ENCODE measurements around the gene UBE2J2. TPM values are rescaled to one million over a fixed set of nuclear protein-coding genes. Genes with fewer than 3 reads are reported as not detected.

UBE2J2 gene
- total RNA-seq, 2 donors from 2014 or later, result 69.9 to 72.7 TPM

GRCh38 chr1:1228596-1229321, 44.9 kb downstream of the UBE2J2 start:
- no peak overlapping the region for H3K4me3 Mint-ChIP-seq
- no peak for TF ChIP-seq CTCF (conservative IDR thresholded peaks at IDR 0.05)
- no peak overlapping the region for H3K27ac ChIP-seq (ENCODE audit: low read depth, low read length)
- 91 to 97% methylated on average over 23 to 28 of the region's 28 CpGs for WGBS, 2 experiments (ENCODE audit: insufficient coverage in 1 of 2, insufficient read length in 1 of 2)
- peaks cover 21% of the 10 kb centered on the region for H3K36me3 ChIP-seq (ENCODE audit: control insufficient read depth, insufficient read depth, low read length)
- H3K9me3 ChIP-seq (ENCODE audit: control insufficient read depth, low read length), result no peaks in the 10 kb centered on the region
- H3K4me1 Mint-ChIP-seq, result peaks cover 3% of the 10 kb centered on the region
- no peaks in the 10 kb centered on the region for H3K27me3 ChIP-seq (ENCODE audit: control insufficient read depth, insufficient read depth, low read length, poor library complexity, severe bottlenecking)
- no peak overlapping the region for H3K4me3 ChIP-seq (ENCODE audit: low read length)
- H3K27me3 Mint-ChIP-seq (ENCODE audit: insufficient read depth), result no peaks in the 10 kb centered on the region
- no peak for DNase-seq
- H3K4me1 ChIP-seq (ENCODE audit: control insufficient read depth, insufficient read depth, low read length), result no peaks in the 10 kb centered on the region
- H3K9ac ChIP-seq (ENCODE audit: extremely low read depth, low read length, poor library complexity, severe bottlenecking), result no peak overlapping the region
- H3K36me3 Mint-ChIP-seq (ENCODE audit: low read depth), result peaks cover 41% of the 10 kb centered on the region
- no peak overlapping the region for H3K27ac Mint-ChIP-seq
- H3K9me3 Mint-ChIP-seq, result peaks cover 4% of the 10 kb centered on the region

- Histone ChIP-seq H3K9me3 (ENCODE audit: control insufficient read depth, low read length) (no peaks in the 10 kb centered on the region), H3K4me3 (ENCODE audit: low read length) (no peak overlapping the region), H3K36me3 (ENCODE audit: control insufficient read depth, insufficient read depth, low read length) (peaks cover 23% of the 10 kb centered on the region), H3K27me3 (ENCODE audit: control insufficient read depth, insufficient read depth, low read length, poor library complexity, severe bottlenecking) (no peaks in the 10 kb centered on the region), H3K27ac (ENCODE audit: low read depth, low read length) (no peak overlapping the region), H3K9ac (ENCODE audit: extremely low read depth, low read length, poor library complexity, severe bottlenecking) (no peak overlapping the region), H3K4me1 (ENCODE audit: control insufficient read depth, insufficient read depth, low read length) (no peaks in the 10 kb centered on the region)
- no peaks in the 10 kb centered on the region for H3K9me3 Mint-ChIP-seq
- DNase-seq, result no peak
- H3K27ac Mint-ChIP-seq, result no peak overlapping the region
- WGBS, 2 experiments (ENCODE audit: insufficient coverage in 1 of 2, insufficient read length in 1 of 2), result 95 to 96% methylated on average over 22 to 30 of the region's 30 CpGs
- H3K27me3 Mint-ChIP-seq (ENCODE audit: insufficient read depth), result no peaks in the 10 kb centered on the region
- no peak for TF ChIP-seq CTCF (conservative IDR thresholded peaks at IDR 0.05)
- H3K36me3 Mint-ChIP-seq (ENCODE audit: low read depth), result peaks cover 40% of the 10 kb centered on the region
- H3K4me3 Mint-ChIP-seq, result no peak overlapping the region
- H3K4me1 Mint-ChIP-seq, result no peaks in the 10 kb centered on the region
Observed at GRCh38 chr1:1228187-1228586, 45.5 kb downstream of the UBE2J2 start.

- WGBS, 2 experiments (ENCODE audit: insufficient coverage in 1 of 2, insufficient read length in 1 of 2), result 93 to 96% methylated on average over 10 to 25 of the region's 25 CpGs
- Histone ChIP-seq H3K27me3 (ENCODE audit: control insufficient read depth, insufficient read depth, low read length, poor library complexity, severe bottlenecking) (no peaks in the 10 kb centered on the region), H3K4me3 (ENCODE audit: low read length) (no peak overlapping the region), H3K4me1 (ENCODE audit: control insufficient read depth, insufficient read depth, low read length) (no peaks in the 10 kb centered on the region), H3K9me3 (ENCODE audit: control insufficient read depth, low read length) (no peaks in the 10 kb centered on the region), H3K27ac (ENCODE audit: low read depth, low read length) (no peak overlapping the region), H3K36me3 (ENCODE audit: control insufficient read depth, insufficient read depth, low read length) (peaks cover 29% of the 10 kb centered on the region), H3K9ac (ENCODE audit: extremely low read depth, low read length, poor library complexity, severe bottlenecking) (no peak overlapping the region)
- Mint-ChIP-seq H3K27me3 (ENCODE audit: insufficient read depth) (no peaks in the 10 kb centered on the region), H3K36me3 (ENCODE audit: low read depth) (peaks cover 46% of the 10 kb centered on the region), H3K4me1 (no peaks in the 10 kb centered on the region), H3K27ac (no peak overlapping the region), H3K4me3 (no peak overlapping the region), H3K9me3 (no peaks in the 10 kb centered on the region)
- no peak for TF ChIP-seq CTCF (conservative IDR thresholded peaks at IDR 0.05)
- DNase-seq, result no peak
Observed at GRCh38 chr1:1227386-1227785, 46.3 kb downstream of the UBE2J2 start.
